Daoy (cell line): ENCODE measurements around the gene GOLGA6L22. TPM values are rescaled to one million over a fixed set of nuclear protein-coding genes. Genes with fewer than 3 reads are reported as not detected.
"Not testable (repeated sequence)": the region's sequence is repeated elsewhere in the genome, so short reads cannot be mapped to it uniquely, and the experiment has no call there.

ENCODE experiments used
- DNase-seq: peaks from one replicate; pipeline ENCODE4 v3.0.0-alpha.2; 2015; ENCODE audit warnings: low read depth
- total RNA-seq: library from RNA; depleted of rRNA; stranded (reverse); fragments of >200 nt; shearing (Covaris generic); gene quantifications from 2 replicates; pipeline ENCODE4 v1.2.3, GENCODE V29; 2014; rRNA removed

The GOLGA6L22 gene, protein sequence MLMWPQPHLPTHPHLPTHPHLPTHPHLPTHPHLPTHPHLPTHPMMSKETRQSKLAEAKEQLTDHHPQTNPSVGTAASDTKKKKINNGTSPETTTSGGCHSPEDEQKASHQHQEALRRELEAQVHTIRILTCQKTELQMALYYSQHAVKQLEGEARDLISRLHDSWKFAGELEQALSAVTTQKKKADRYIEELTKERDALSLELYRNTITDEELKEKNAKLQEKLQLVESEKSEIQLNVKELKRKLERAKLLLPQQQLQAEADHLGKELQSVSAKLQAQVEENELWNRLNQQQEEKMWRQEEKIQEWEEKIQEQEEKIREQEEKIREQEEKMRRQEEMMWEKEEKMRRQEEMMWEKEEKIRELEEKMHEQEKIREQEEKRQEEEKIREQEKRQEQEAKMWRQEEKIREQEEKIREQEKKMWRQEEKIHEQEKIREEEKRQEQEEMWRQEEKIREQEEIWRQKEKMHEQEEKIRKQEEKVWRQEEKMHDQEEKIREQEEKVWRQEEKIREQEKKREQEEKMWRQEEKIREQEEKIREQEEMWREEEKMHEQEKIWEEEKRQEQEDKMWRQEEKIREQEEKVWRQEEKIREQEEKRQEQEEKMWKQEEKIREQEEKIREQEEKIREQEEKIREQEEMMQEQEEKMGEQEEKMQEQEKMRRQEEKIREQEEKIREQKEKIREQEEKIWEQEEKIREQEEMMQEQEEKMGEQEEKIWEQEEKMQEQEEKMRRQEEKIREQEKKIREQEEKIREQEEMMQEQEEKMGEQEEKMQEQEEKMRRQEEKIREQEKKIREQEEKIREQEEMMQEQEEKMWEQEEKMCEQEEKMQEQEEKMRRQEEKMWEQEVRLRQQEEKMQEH
- total RNA-seq: not detected in 2 replicates

DNA sequence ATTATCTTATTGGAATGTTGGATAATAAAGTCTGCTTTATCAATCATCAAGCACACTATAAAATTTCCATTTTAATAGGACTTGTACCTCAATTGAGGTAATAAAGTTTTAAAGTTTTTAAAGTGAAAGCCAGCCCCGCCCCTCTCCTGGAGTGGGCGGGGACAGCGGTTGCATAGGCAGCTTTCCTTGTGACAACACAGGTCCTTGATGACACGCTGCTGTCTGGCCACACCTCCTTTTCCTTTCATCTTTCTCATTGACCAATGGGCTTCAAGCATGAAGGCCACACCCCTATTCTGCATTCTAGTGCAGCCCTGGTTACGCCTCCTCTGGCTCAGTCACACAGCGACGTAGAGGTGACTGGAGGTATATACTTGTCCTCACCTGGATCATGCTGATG is at the start of gene GOLGA6L22:
Gene GOLGA6L22, plus strand, starts transcription at position 301 of the 400 bp plus-strand sequence. Its CDS starts 91 bp downstream, at position 392.
- not testable (repeated sequence) for DNase-seq

DNA sequence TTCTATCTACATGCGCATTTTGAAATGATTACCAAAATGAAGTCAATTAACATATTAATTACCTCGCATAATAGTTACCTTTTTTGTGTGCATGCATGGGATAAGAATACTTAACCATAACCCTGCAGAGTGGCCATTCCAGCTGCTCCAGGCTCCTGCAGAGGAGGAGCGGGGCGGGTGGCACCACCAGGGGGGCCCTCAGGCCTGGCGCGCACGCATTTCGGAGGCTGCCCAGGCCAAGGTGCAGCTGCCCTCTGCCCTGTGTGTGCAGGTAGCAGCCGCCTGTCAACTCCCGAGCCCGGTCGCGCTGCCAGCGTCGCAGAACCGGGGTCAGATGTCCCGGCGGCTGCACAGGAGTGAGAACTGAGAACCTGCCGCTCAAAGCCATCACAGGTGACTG is 41.4 kb upstream of the GOLGA6L22 start:
- not testable (repeated sequence) for DNase-seq

DNA sequence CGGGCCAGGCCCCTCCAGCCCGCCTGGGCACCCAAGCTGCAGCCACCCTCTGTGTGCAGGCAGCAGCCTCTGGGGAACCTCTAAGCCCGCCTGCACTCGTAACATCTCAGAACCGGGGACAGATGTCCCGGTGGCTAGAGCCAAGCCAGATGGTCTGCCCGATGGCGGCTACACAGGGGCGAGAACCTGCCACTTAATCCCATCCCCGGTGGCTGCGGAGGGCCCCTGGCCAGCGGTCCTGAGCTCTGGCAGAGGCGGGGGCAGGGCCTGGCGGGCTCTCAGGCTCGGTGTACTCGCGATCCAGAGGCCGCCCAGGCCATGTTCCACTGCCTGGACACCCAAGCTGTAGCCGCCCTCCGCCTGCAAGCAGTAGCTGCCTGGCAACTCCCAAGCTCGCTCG is 40.9 kb upstream of the GOLGA6L22 start:
- not testable (repeated sequence) for DNase-seq

DNA sequence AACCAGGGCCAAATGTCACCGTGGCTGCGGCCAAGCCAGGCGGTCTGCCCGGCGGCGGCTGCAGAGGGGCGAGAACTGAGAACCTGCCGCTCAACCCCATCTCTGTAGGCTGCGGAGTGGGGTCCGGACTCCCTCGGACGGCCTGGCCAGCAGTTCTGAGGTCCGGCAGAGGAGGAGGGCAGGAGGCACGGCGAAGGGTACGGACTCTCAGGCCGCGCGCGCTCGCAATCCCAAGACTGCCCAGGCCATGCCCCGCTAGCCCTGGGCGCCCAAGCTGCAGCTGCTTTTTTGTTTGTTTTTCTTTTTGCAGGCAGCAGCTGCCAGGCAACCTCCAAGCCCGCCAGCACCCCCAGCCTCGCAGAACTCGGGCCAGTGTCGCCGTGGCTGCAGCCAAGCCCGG is 40.5 kb upstream of the GOLGA6L22 start:
- DNase-seq: not testable (repeated sequence)

DNA sequence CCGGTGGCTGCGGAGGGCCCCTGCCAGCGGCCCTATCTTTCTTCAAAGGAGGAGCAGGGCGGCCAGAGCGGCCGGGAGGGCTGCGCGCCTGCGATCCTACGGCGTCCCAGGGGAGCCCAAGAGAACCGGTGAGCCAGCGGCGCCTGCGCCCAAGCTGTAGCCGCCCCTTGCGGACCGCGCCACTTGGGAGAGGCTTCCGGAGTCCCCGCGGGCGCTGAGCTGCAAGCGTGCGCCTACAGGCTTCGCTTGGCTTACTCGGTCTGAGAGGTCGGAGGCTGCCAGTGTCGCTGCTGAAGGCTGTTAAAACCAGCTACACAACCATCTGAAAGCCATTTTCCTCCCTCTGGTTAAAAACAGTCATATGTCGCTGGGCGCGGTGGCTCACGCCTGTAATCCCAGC is 40.0 kb upstream of the GOLGA6L22 start:
- peak; percentile 29 for DNase-seq

DNA sequence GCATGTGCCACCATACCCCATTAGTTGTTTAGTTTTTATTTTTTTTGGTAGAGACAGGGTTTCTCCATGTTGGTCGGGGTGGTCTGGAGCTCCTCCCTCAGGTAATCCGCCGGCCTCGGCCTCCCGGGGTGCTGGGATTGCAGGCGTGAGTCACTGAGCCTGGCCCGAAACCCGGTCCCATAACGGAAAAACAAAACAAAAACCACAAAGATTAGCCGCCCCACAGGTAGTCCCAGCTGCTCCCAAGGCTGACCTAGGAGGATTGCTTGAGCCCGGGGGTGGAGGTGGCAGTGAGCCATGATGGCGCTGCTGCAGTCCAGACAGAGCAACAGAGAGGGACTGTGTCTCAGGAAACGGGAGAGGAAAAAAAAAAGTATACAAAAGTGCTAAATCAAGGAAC is 38.4 kb upstream of the GOLGA6L22 start:
- DNase-seq: not testable (repeated sequence)

DNA sequence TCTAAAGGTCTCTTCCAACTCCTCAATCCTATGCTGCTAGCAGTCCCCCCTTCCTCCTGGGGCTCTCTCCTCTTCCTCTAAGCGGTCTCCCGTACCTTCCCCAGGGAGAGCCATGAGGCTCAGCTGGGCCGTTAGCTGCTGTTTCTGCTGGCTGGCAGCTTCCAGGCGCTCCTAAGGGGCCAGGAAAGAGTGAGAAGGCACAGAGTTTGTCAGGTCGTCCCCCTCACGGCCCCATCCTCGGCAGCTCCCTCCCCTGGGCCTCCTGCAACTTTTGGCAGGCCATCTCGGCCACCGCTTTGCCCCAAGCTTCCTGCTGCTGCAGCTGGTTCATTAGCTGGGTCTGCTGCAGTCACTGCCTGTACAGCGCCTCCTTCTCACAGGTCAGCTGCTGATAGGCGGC is 29.3 kb upstream of the GOLGA6L22 start:
- not testable (repeated sequence) for DNase-seq

DNA sequence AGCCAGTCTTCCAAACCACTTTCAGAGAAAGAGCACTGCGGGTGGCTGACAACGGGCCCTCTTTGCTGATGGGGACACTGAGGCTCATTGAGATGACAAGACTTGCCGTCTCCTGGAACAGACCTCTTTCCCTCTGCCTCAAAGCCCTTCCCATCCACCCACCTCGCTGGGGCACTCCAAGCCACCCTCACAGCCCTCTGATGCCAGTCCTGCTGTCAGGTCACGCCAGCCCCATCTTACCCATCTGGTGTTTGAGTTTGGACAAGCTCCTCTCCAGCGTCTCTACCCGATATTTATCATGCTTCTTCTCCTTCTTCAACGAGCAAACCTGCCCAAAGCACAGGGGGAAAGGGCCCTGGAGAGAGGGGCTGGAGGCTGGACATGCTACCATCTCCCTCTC is 27.0 kb upstream of the GOLGA6L22 start:
- not testable (repeated sequence) for DNase-seq

DNA sequence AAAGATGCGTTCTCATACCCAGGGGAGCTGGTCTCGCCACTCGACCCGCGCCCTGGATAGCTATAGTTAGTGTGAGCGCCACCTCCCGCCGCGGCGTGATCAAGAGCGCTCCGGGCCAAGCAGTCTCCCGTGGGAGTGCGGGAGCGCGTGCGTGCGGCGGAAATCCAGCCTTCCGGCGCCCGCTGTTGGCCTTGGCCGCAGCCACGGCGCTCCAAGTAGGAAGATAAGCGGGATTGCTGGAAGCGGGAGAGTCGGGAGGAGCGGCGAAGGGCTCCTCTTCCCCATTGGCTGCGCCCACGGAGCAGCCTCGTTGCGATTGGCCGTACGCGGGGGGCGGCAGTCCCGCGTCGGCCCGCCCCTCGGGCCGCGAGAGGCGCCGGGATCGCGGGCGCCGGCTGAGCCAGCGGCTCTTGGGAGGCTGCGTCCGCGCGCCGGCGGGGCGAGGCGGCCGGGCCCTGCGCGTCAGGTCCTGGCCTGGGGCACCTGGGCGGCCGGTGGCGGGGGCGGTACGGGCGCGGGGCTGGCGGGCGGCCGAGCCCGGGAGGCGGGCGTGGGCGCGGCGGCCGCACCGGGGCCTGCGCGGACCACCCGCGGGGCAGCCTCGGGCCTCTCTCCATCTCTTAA is 35.9 kb downstream of the GOLGA6L22 start:
- peak; percentile 73 for DNase-seq

DNA sequence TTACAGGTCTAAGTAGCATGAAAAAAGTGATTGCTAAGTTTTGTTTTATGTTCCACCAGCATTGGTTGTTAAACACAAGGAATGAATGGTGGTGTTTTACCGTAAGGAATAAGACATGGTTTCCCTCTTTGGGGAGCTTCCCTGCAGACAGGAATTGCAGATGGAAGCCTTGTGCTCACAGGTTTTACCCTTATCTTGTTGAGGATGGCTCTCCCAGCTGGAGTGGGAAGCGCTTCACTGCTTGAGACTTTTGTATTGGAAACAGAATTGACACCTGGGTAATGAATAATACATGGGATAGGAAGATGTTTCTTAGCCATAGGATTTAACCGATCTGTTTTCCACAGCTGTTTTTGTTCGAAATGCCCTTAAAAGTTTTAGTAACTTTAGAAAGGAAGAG is 38.5 kb downstream of the GOLGA6L22 start:
- not testable (repeated sequence) for DNase-seq

DNA sequence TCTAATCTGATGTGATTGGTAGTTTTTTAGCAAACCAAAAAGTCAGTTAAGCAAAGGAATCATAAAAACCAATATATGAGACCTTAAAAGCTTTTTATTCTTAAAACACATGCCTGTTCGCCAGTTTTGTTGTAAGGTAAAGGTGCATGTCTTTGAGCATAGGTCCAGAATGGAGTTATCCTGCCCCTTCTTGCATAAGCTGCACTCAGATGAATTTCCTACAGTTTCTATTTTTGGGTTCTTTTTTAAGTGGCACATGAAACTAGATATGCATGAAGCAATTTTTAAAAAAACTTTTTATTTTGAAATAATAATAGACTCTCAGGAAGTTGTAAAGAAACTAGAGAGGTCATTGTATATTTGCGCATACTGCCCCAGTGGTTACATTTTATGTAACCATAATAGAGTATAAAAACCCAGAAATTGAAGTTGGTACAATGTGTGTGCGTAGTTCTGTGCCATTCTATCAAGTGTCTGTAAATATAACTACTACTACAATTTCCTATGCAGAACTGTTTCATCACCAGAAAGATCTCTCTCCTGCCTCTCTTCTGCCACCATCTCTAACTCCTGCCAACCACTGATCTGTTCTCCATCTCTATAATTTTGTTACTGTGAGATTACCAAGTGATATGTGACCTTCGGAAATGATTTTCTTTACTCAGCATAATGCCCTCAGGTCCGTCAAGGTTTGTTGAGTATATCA is 39.7 kb downstream of the GOLGA6L22 start:
- DNase-seq: not testable (repeated sequence)

DNA sequence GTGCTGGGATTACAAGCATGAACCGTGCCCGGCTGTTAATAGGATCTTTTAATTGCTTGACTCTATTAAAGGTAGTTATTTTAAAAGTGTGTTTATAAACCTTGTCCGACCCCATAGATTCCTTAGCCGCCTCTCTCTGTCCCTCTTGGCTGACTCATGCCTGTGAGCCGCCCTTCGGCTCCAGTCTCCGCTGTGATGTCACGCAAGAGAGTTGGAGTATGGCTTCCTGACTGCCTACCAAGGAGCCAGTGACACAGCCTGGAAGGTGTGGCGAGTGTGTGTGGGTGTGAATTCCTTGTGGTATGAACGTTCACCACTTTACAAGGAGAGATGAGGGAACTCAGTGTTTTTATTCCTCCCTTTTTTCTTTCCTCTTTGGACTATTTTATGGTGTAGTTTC is 43.6 kb downstream of the GOLGA6L22 start:
- DNase-seq: not testable (repeated sequence)

DNA sequence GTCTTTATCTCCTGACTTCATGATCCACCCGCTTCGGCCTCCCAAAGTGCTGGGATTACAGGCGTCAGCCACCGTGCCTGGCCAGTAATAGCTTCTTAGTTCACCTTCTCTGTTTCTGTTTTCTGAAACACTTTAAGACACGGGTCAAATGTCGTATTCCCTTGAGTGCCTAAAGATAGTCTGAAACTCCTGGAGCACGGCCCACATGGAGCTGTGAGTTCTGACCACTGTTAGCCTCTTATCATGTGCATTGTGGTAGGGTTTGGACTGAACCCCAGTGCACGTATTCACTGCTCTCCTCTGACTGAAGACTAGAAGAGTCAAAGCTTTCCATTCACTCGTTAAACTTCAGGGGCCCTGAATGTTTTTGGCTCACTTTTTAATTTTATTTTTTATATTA is 48.3 kb downstream of the GOLGA6L22 start:
- DNase-seq: not testable (repeated sequence)

DNA sequence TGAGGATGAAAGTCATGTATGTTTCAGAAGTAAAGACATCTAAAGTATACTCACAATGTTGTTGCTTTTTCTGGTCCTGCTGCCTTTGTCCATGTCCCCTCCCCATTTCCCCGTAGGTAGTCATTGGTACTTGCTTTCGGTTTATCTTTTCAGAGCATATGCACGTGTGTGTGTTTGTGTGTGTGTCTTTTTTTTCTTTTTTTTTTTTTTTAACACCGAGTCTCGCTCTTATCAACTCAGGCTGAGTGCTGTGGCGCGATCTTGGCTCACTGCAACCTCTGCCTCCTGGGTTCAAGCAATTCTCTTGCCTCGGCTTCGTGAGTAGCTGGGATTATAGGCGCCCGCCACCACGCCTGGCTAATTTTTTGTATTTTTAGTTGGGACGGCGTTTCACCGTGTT is 57.4 kb downstream of the GOLGA6L22 start:
- DNase-seq: not testable (repeated sequence)
